GM23248 (cell line): Measurements from ENCODE around the gene TMED8. TPM values are rescaled to one million over a fixed set of nuclear protein-coding genes. Genes with fewer than 3 reads are reported as not detected.
A peak's percentile ranks its signal among the peaks of the same experiment; 100 is the strongest.

Source experiments
- DNase-seq: peaks from one replicate; pipeline ENCODE4 v3.0.0-alpha.2; 2015
- H2AFZ ChIP-seq: fragments of 200-600 bp; sonication (generic); 2 replicates; pipeline ENCODE4 v1.6.1; 2016; ENCODE audit warnings: antibody characterized with exemption
- H3F3A ChIP-seq: fragments of 200-600 bp; sonication (generic); 2 replicates; pipeline ENCODE4 v1.6.1; 2016; ENCODE audit warnings: mild to moderate bottlenecking, antibody characterized with exemption, mixed run types; ENCODE audit not compliant: insufficient read depth
- H3K27ac ChIP-seq: fragments of 200-600 bp; sonication (generic); 2 replicates; pipeline ENCODE4 v1.5.1; 2016; ENCODE audit warnings: mild to moderate bottlenecking
- H3K27me3 ChIP-seq: fragments of 200-600 bp; sonication (generic); replicated peaks from 2 replicates; pipeline ENCODE4 v1.6.1; 2016; ENCODE audit warnings: mild to moderate bottlenecking; ENCODE audit not compliant: insufficient read depth
- H3K36me3 ChIP-seq: fragments of 200-600 bp; sonication (generic); 2 replicates; pipeline ENCODE4 v1.6.1; 2016; ENCODE audit warnings: low read depth, mild to moderate bottlenecking
- H3K4me1 ChIP-seq: fragments of 200-600 bp; sonication (generic); 2 replicates; pipeline ENCODE4 v1.6.1; 2016; ENCODE audit warnings: mild to moderate bottlenecking; ENCODE audit not compliant: insufficient read depth
- H3K4me2 ChIP-seq: fragments of 200-600 bp; sonication (generic); one replicate; pipeline ENCODE4 v1.6.1; 2016; ENCODE audit warnings: mild to moderate bottlenecking; ENCODE audit not compliant: unreplicated experiment
- H3K4me3 ChIP-seq: fragments of 200-600 bp; sonication (generic); 2 replicates; pipeline ENCODE4 v1.5.1; 2016; ENCODE audit warnings: mild to moderate bottlenecking
- H3K79me2 ChIP-seq: fragments of 200-600 bp; sonication (generic); 2 replicates; pipeline ENCODE4 v1.6.1; 2016; ENCODE audit warnings: mild to moderate bottlenecking; ENCODE audit not compliant: insufficient read depth
- H3K9ac ChIP-seq: fragments of 200-600 bp; sonication (generic); 2 replicates; pipeline ENCODE4 v1.6.1; 2016; ENCODE audit warnings: mild to moderate bottlenecking
- H3K9me2 ChIP-seq: fragments of 200-600 bp; sonication (generic); 2 replicates; pipeline ENCODE4 v1.6.1; 2016; ENCODE audit warnings: mixed run types, mild to moderate bottlenecking, moderate library complexity; ENCODE audit not compliant: insufficient read depth
- H3K9me3 ChIP-seq: fragments of 200-600 bp; sonication (generic); one replicate; pipeline ENCODE4 v1.6.1; 2017; ENCODE audit warnings: low read depth
- H4K20me1 ChIP-seq: fragments of 200-600 bp; sonication (generic); 2 replicates; pipeline ENCODE4 v1.6.0; 2016; ENCODE audit not compliant: insufficient read depth
- EZH2 ChIP-seq: fragments of 200-600 bp; sonication (generic); IDR thresholded peaks from 2 replicates; pipeline ENCODE4 v1.6.1; 2018; ENCODE audit warnings: antibody characterized with exemption, mild to moderate bottlenecking; ENCODE audit not compliant: insufficient read depth, poor library complexity, severe bottlenecking
- EZH2phosphoT487 ChIP-seq: fragments of 200-600 bp; sonication (generic); IDR thresholded peaks from 2 replicates; pipeline ENCODE4 v1.6.1; 2018; ENCODE audit warnings: antibody characterized with exemption, moderate library complexity, mild to moderate bottlenecking, low read depth; ENCODE audit not compliant: insufficient read depth
- WGBS, 2 experiments: methylation state at CpG; one replicate each; pipeline ENCODE4 v1.1.6; 2015 to 2017; ENCODE audit warnings: low lambda C conversion rate in 2 of 2, low coverage in 1 of 2; ENCODE audit errors: missing lambda C conversion rate in 2 of 2; 5-methylcytosine and 5-hydroxymethylcytosine counted together
- in situ Hi-C: fragments of 300-500 bp; cut with MboI; formaldehyde crosslinking; loops from 2 replicates; pipeline ENCODE4 v1.15.0; 2020
- polyA plus RNA-seq: library from polyadenylated mRNA; unstranded; fragments of >200 nt; fragmentation: Nextera tagmentation; extraction: Ambion mirVana; gene quantifications from 2 replicates; pipeline ENCODE4 v1.2.1, GENCODE V29; 2016
- total RNA-seq: library from RNA; depleted of rRNA; stranded (reverse); fragments of >200 nt; shearing (Covaris generic); gene quantifications from 2 replicates; pipeline ENCODE4 v1.2.3, GENCODE V29; 2014; rRNA removed

TMED8 gene
- total RNA-seq (7.5 and 7.7 TPM in 2 replicates), polyA plus RNA-seq (3.1 and 3.2 TPM in 2 replicates)

GRCh38 chr14:77376771-77377501 lies at the start of gene TMED8, which contains the start of gene SAMD15:
Gene TMED8 (minus strand): TSS chr14:77377094. CDS start chr14:77377053, 41 bp downstream.
Gene SAMD15 (plus strand): TSS chr14:77377379. CDS start chr14:77377419, 40 bp downstream.
- peaks cover 24% of the 10 kb centered on the region for H3K79me2 ChIP-seq
- H3K27me3 ChIP-seq = no peaks in the 10 kb centered on the region
- peak within 1 kb of the TSS; percentile 75 for H3K27ac ChIP-seq
- H3K4me2 ChIP-seq = peak within 1 kb of the TSS; percentile 86
- in situ Hi-C loops = no loop called here
- H2AFZ ChIP-seq = peak within 1 kb of the TSS; percentile 100
- no peaks in the 10 kb centered on the region for H3K36me3 ChIP-seq
- DNase-seq = peak; percentile 95
- H3K9me3 ChIP-seq = no peaks in the 10 kb centered on the region
- no peaks in the 10 kb centered on the region for H4K20me1 ChIP-seq
- WGBS, 2 experiments = 0 to 1% methylated on average over 53 to 69 of the region's 69 CpGs
- TF ChIP-seq EZH2 (no peak), EZH2phosphoT487 (no peak)
- peaks cover 18% of the 10 kb centered on the region; the same call in 1 of the 2 replicates for H3F3A ChIP-seq
- peak within 1 kb of the TSS; percentile 91 for H3K4me3 ChIP-seq
- no peaks in the 10 kb centered on the region for H3K9me2 ChIP-seq
- peak within 1 kb of the TSS; percentile 92 for H3K9ac ChIP-seq
- H3K4me1 ChIP-seq = peaks cover 9% of the 10 kb centered on the region; the same call in 1 of the 2 replicates

- Histone ChIP-seq H3K36me3 (peaks cover 25% of the 10 kb centered on the region), H3K9me3 (no peaks in the 10 kb centered on the region), H3K79me2 (no peaks in the 10 kb centered on the region), H3F3A (no peaks in the 10 kb centered on the region), H3K4me1 (no peaks in the 10 kb centered on the region), H3K27ac (no peak overlapping the region), H3K9me2 (no peaks in the 10 kb centered on the region), H3K4me2 (no peak overlapping the region), H3K9ac (no peak overlapping the region), H3K4me3 (no peak overlapping the region), H2AFZ (no peak overlapping the region), H4K20me1 (no peaks in the 10 kb centered on the region), H3K27me3 (no peaks in the 10 kb centered on the region)
- in situ Hi-C loops = no loop called here
- no peak for TF ChIP-seq EZH2phosphoT487
- TF ChIP-seq EZH2 = no peak
- no peak for DNase-seq
- 97 to 98% methylated on average over 3 of the region's 3 CpGs for WGBS, 2 experiments
Measured at GRCh38 chr14:77426396-77426795, 49.5 kb upstream of the TMED8 start.

- H2AFZ ChIP-seq = no peak overlapping the region
- H3K9ac ChIP-seq = no peak overlapping the region
- no peaks in the 10 kb centered on the region for H3K27me3 ChIP-seq
- no peak overlapping the region for H3K4me2 ChIP-seq
- no peaks in the 10 kb centered on the region for H3F3A ChIP-seq
- no peak for TF ChIP-seq EZH2
- no peak for TF ChIP-seq EZH2phosphoT487
- H4K20me1 ChIP-seq = no peaks in the 10 kb centered on the region
- H3K9me2 ChIP-seq = no peaks in the 10 kb centered on the region
- in situ Hi-C loops = no loop called here
- H3K36me3 ChIP-seq = peaks cover 25% of the 10 kb centered on the region
- H3K27ac ChIP-seq = no peak overlapping the region
- DNase-seq = no peak
- no peaks in the 10 kb centered on the region for H3K9me3 ChIP-seq
- H3K4me1 ChIP-seq = no peaks in the 10 kb centered on the region
- WGBS, 2 experiments = 76 to 77% methylated on average over 3 of the region's 3 CpGs
- no peaks in the 10 kb centered on the region for H3K79me2 ChIP-seq
- H3K4me3 ChIP-seq = no peak overlapping the region
Measured at GRCh38 chr14:77424862-77425261, 48.0 kb upstream of the TMED8 start.

- no peak within 1 kb of the TSS for H2AFZ ChIP-seq
- in situ Hi-C loops = no loop called here
- H3K79me2 ChIP-seq = no peaks in the 10 kb centered on the region
- 97% methylated on average over 1 of the region's 1 CpG for WGBS, 2 experiments
- no peak for DNase-seq
- no peak within 1 kb of the TSS for H3K4me2 ChIP-seq
- no peaks in the 10 kb centered on the region for H3K9me2 ChIP-seq
- H3K27me3 ChIP-seq = no peaks in the 10 kb centered on the region
- H3F3A ChIP-seq = no peaks in the 10 kb centered on the region
- no peak within 1 kb of the TSS for H3K27ac ChIP-seq
- peaks cover 18% of the 10 kb centered on the region; the same call in 1 of the 2 replicates for H3K36me3 ChIP-seq
- no peak for TF ChIP-seq EZH2phosphoT487
- no peak for TF ChIP-seq EZH2
- no peak within 1 kb of the TSS for H3K9ac ChIP-seq
- H4K20me1 ChIP-seq = no peaks in the 10 kb centered on the region
- no peak within 1 kb of the TSS for H3K4me3 ChIP-seq
- no peaks in the 10 kb centered on the region for H3K4me1 ChIP-seq
- no peaks in the 10 kb centered on the region for H3K9me3 ChIP-seq
Measured at GRCh38 chr14:77423423-77423822, 46.5 kb upstream of the TMED8 start, which contains the start of gene NOXRED1. Gene NOXRED1 (minus strand): TSS chr14:77423523. CDS start chr14:77422889, 634 bp downstream.
